GM19025 (cell line): ENCODE data around the gene SIK3.
"Not testable (repeated sequence)": the region's sequence is repeated elsewhere in the genome, so short reads cannot be mapped to it uniquely, and the experiment has no call there.

Experiments
- ATAC-seq: cut with Tn5 transposase; IDR thresholded peaks from one replicate; pipeline ENCODE4 v1.9.1; 2021; ENCODE audit warnings: mild to moderate bottlenecking, low read depth, moderate library complexity; ENCODE audit not compliant: unreplicated experiment

The SIK3 gene

DNA sequence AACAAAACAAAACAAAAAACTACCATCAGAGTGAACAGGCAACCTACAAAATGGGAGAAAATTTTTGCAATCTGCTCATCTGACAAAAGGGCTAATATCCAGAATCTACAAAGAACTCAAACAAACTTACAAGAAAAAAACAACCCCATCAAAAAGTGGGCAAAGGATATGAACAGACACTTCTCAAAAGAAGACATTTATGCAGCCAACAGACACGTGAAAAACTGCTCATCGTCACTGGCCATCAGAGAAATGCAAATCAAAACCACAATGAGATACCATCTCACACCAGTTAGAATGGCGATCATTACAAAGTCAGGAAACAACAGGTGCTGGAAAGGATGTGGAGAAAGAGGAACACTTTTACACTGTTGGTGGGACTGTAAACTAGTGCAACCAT, 14.3 kb upstream of the SIK3 start:
- not testable (repeated sequence) for ATAC-seq

DNA sequence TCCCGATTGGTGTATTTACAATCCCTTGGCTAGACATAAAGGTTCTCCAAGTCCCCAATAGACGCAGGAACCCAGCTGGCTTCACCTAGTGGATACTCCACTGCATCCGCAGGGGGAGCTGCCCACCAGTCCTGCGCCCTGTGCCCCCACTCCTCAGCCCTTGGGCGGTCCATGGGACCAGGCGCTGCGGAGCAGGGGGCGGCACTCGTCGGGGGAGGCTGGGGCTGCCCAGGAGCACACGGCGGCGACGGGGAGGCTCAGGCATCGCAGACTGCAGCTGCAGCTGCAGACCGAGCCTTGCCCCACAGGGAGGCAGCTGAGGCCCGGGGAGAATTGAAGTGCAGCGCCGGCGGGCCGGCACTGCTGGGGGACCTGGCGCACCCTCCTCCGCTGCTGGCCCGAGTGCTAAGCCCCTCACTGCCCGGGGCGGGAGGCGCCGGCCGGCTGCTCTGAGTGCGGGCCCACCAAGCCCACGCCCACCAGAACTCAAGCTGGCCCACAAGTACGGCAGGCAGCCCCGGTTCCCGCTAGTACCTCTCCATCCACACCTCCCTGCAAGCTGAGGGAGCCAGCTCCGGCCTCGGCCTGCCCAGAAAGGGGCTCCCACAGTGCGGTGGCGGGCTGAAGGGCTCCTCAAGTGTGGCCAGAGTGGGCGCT, 12.2 kb upstream of the SIK3 start:
- no peak for ATAC-seq

DNA sequence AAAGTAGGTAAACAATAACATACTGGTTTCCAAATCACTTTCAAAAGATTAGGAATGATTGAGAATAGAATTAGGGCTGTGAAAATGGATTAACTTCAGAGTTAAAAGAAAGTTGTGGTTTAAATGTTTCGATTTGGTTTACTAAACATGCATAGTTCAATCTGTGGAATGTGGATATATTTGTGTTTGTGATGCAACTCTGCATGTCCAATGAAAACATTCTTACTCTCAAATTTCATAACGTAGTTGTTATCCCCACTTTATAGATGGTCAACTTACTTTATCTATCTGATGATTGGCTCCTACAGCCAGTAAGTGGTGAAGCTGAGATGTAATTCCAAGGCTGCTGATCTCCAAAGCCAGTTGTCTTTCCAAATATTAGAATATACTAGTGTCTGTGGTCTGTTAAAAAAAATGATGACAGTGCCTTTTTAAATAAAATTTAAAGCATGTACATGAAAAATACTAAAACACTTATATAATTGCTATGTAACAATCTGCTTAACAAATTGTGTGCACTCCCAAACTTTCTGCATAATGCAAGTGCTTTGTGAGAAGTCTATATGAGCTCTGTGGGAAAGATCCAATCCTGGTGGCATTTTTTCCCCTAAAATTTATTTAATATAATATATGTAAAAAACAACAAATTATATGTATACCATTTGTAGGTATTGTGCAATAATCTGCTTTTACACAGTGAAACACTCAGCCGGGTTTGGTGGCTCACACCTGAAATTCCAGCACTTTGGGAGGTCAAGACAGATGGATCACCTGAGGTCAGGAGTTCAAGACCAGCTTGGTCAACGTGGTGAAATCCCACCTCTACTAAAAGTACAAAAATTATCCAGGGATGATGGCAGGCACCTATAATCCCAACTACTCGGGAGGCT, 9.7 kb upstream of the SIK3 start:
- ATAC-seq = no peak

DNA sequence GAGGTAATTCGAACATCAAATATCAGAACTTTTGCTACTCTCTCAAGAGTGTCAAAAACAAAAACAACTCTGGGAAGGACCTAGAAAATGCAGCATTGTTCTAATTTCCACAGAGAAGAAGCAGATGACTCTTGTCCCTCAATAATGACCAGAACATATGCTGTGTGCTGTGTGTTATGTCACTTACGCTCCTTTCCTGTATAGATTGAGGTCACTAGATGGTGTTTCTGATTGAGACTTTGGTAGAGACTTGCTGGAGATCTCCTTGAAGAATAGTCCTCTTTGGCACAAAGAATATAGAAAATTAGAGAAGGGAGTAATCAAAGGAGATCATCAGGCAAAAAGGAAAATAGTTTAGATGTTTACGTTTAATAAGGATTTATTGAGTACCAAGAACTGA, 2.3 kb upstream of the SIK3 start:
- no peak for ATAC-seq

GRCh38 chr11:117099696-117100095, 1.5 kb upstream of the SIK3 start:
- ATAC-seq = no peak

GRCh38 chr11:117097389-117098268, 599 bp downstream of the SIK3 start:
- peak; percentile 17 for ATAC-seq

GRCh38 chr11:117097014-117097388, 1.2 kb downstream of the SIK3 start:
- ATAC-seq = no peak

- peak; percentile 30 for ATAC-seq
Measured at GRCh38 chr11:117096201-117096991, 1.8 kb downstream of the SIK3 start.

GRCh38 chr11:117095284-117096161, 2.7 kb downstream of the SIK3 start:
- no peak for ATAC-seq

DNA sequence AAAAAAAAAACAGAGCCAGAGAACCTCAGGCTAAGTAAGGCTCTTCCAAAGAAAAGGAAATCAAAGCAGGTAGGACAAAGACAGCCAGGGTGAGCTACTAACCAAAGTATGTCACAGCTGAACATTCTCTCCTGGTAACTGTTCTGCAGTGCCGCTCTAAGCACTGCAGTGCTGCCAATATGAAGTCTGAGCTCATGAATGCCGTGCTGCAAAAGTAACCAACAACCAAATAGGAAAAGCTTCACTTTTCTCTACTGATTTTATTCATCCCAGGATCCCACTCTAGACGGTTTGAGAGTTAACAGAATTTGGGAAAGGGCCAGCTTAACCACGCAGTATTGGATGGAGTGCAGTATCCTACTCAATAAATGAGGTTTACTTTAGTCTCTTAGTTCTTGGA, 3.5 kb downstream of the SIK3 start:
- ATAC-seq = no peak

DNA sequence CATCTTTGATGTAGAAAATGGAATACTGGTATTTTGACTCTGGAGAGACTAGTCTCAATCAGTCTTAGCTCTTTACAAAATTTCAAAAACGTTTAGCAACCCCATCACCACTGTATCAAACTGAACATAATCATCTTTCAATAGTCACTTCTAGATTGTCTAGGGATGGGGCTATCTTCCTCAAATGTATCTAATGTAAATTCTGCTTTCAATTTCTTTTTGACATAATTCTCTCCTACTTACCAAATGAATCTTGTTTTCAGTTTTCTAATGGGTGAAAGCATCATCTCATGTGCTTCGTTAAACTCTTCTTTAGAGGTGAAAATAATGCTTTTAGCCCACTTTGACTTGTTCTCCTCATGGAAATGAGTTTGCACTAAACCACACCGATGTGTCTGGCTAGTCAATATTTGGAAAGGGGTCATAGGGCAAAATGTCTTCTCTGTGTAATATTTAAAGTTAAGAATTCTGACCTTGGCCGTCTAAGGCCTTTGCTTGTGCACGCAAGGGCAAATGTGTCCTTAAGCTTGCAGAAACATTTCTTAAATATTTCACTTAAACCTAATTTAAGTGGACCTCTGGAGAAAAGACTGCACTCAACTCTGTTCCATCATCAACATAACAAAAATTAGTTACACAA, 5.2 kb downstream of the SIK3 start:
- no peak for ATAC-seq

DNA sequence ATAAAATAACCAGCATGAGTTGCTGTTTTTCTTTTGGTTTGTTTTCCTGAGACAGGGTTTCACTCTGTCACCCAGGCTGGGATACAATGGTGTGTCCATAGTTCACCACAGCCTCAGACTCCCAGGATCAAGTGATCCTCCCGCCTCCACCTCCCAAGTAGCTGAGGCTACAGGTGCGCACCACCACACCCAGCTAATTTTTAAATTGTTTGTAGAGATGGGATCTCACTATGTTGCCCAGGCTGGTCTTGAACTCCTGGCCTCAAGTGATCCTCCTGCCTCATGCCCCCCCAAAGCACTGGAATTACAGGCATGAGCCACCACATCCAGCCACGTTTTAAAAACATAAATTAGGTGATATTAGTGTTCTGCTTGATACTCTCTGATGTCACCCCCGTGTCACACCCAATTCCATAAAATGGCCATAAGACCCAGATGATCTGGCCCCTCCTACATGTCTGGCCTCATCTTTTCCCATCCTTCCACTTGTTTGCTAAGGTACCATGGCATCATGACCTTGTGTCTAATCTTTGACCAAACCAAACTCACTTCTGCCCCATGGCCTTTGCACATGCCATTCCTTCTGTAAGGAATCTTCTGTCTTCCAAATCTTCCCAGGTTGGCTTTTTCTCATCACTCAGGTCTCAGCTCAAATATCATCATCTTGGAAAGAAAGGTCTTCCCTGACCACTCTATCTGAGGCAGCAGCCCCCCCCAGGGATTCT, 6.3 kb downstream of the SIK3 start:
- ATAC-seq = no peak

DNA sequence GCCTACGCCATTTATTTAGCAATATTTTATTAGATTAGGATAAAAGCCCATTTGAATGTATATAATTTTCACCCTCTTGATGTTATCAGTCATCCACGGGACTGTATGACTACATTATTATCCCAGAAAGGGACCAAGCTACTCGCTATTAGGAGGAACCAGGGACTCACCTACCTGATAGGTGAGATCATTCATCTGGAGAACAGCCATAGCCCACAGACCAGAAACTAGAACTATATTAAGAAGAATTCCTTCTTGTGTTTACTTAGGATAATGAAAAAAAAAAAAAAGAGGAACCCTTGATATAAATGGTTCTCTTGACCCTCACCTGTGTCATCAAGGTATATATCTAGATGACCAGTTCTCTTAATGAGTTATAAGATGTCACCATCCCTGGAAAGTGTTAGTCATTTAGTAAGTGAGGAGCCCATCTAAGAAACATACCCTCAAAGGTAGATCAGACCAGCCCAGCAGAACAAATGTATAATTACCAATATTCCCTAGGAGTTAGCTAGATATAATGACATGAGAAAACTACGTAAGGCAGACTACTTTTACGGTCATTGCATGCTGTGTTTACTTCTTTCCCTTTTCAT, 8.0 kb downstream of the SIK3 start:
- ATAC-seq = no peak

GRCh38 chr11:117089685-117090084, 8.5 kb downstream of the SIK3 start:
- ATAC-seq = no peak

GRCh38 chr11:117087446-117087845, 10.8 kb downstream of the SIK3 start:
- no peak for ATAC-seq

- ATAC-seq = no peak
Measured at GRCh38 chr11:117084992-117085391, 13.2 kb downstream of the SIK3 start.

DNA sequence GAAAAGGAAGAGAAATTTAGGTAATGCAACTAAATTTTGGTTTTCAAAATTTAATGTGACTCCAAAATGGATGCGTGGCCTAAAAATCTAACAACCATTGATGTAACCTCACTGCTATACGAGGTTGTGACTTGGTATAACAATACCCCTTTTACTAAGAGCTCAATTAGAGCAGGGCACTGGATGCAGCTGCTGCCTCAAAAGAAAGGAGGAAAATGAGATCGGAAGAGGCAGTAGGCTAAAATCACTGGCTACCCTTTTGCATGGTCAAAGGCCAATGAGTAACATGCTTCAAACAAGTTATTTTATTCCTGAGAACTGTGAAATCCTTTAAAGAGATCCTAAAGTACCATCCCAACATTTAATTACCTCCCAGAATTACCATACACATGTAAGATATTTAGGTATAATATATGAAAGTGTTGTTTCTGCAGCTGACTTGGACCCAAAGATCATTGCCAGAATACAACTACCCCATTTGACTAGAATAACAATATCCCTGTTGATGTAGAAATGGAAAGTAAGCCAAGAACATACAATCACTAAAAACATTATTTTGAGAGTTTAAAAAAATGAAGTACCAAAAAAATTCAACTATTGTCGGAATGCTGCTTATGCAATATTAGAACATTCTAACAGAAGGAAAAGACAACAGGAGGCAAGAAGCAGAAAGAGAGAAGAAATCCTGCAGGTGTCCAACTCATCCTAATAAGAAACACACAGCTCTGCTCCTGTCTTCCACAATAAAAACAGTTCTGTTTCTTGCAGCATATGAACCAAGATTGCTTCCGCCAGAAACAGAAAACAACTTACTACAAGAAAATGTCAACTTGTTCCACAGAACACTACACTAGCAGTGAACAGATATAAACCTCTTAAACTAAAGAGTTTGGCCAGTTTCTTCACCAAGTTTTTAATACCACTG, 15.0 kb downstream of the SIK3 start:
- no peak for ATAC-seq
